ENCODE results near the gene ZNF653. TPM values are rescaled to one million over a fixed set of nuclear protein-coding genes. Genes with fewer than 3 reads are reported as not detected.

The ZNF653 gene
- total RNA-seq, 1 donor from 2014 or later = 7.7 TPM

DNA sequence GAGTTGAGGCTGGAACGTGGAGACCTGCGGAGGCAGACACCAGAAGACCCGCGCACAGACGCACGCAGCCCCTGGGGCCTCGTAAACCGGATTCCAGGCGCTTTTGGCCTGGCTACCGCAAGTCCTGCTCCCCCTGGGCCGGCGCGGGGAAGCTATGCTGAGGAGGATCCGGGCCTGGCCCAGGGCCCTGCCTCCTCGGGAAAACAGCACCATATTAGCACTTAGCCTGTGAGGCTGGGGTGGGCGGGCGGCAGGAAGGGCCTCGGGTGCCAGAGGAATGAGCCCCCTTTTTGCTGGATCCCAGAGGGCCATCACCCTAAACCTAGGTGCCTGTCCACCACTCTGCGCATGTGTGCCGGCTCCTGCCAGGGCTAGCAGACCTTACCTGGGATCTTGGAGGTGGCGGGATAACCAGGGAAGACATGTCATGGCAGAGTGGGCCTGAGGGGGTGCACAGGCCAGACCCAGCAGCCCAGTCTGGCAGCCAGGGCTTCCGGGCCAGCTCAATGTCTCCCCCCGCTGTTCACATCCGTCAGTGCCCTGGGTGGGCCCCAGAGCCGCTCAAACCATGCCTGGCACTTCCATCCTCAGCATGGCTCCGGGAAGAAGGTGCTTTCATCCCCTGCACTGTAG lies 46.1 kb upstream of the ZNF653 start:
- H3K4me1 Mint-ChIP-seq (ENCODE audit: unreplicated experiment) = peaks cover 2% of the 10 kb centered on the region
- TF ChIP-seq, protein P1, sequence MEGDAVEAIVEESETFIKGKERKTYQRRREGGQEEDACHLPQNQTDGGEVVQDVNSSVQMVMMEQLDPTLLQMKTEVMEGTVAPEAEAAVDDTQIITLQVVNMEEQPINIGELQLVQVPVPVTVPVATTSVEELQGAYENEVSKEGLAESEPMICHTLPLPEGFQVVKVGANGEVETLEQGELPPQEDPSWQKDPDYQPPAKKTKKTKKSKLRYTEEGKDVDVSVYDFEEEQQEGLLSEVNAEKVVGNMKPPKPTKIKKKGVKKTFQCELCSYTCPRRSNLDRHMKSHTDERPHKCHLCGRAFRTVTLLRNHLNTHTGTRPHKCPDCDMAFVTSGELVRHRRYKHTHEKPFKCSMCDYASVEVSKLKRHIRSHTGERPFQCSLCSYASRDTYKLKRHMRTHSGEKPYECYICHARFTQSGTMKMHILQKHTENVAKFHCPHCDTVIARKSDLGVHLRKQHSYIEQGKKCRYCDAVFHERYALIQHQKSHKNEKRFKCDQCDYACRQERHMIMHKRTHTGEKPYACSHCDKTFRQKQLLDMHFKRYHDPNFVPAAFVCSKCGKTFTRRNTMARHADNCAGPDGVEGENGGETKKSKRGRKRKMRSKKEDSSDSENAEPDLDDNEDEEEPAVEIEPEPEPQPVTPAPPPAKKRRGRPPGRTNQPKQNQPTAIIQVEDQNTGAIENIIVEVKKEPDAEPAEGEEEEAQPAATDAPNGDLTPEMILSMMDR (IDR thresholded peaks at IDR 0.05; ENCODE audit: unreplicated experiment) = peak; percentile 19
- H3K4me3 Mint-ChIP-seq (ENCODE audit: unreplicated experiment) = no peak overlapping the region
- DNase-seq (ENCODE audit: low spot score) = peak; percentile 44
- H3K27ac Mint-ChIP-seq (ENCODE audit: unreplicated experiment) = no peak overlapping the region
- peaks cover 13% of the 10 kb centered on the region for H3K36me3 Mint-ChIP-seq (ENCODE audit: low read depth, unreplicated experiment)
- no peaks in the 10 kb centered on the region for H3K9me3 Mint-ChIP-seq (ENCODE audit: unreplicated experiment)
- H3K27me3 Mint-ChIP-seq (ENCODE audit: unreplicated experiment) = peaks cover 3% of the 10 kb centered on the region

DNA sequence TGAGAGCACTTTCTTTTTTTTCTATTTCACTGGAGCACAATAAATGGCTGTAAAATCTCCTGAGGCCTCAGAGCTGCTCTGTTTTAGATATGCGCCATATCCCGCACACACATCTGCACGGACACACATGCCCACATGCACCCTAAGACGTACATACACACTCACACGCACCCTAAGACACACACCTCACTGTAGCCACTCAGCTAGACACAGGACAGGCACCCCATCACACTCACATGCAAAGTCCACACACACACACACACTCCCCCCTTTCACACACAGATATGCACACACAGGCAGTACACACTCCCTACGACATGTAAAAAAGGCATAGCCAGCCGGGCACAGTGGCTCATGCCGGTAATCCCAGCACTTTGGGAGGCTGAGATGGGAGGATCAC lies 44.6 kb upstream of the ZNF653 start:
- Mint-ChIP-seq H3K36me3 (ENCODE audit: low read depth, unreplicated experiment) (peaks cover 7% of the 10 kb centered on the region), H3K9me3 (ENCODE audit: unreplicated experiment) (no peaks in the 10 kb centered on the region), H3K4me3 (ENCODE audit: unreplicated experiment) (peak overlapping the region; percentile 63), H3K27ac (ENCODE audit: unreplicated experiment) (no peak overlapping the region), H3K27me3 (ENCODE audit: unreplicated experiment) (no peaks in the 10 kb centered on the region), H3K4me1 (ENCODE audit: unreplicated experiment) (no peaks in the 10 kb centered on the region)
- TF ChIP-seq, protein P1 (IDR thresholded peaks at IDR 0.05; ENCODE audit: unreplicated experiment) = no peak
- no peak for DNase-seq (ENCODE audit: low spot score)

DNA sequence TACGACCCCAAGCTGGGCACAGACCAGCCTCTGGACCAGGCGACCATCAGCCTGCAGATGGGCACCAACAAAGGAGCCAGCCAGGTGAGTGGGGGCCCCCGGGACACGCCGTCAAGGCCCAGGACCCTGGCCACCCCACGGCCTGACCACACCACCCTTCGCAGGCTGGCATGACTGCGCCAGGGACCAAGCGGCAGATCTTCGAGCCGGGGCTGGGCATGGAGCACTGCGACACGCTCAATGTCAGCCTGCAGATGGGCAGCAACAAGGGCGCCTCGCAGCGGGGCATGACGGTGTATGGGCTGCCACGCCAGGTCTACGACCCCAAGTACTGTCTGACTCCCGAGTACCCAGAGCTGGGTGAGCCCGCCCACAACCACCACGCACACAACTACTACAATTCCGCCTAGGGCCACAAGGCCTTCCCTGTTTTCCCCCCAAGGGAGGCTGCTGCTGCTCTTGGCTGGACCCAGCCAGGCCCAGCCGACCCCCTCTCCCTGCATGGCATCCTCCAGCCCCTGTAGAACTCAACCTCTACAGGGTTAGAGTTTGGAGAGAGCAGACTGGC lies 43.8 kb upstream of the ZNF653 start:
- no peaks in the 10 kb centered on the region for H3K9me3 Mint-ChIP-seq (ENCODE audit: unreplicated experiment)
- peaks cover 6% of the 10 kb centered on the region for H3K36me3 Mint-ChIP-seq (ENCODE audit: low read depth, unreplicated experiment)
- TF ChIP-seq, protein P1 (IDR thresholded peaks at IDR 0.05; ENCODE audit: unreplicated experiment) = no peak
- H3K27ac Mint-ChIP-seq (ENCODE audit: unreplicated experiment) = no peak overlapping the region
- H3K27me3 Mint-ChIP-seq (ENCODE audit: unreplicated experiment) = no peaks in the 10 kb centered on the region
- DNase-seq (ENCODE audit: low spot score) = no peak
- no peak overlapping the region for H3K4me3 Mint-ChIP-seq (ENCODE audit: unreplicated experiment)
- H3K4me1 Mint-ChIP-seq (ENCODE audit: unreplicated experiment) = no peaks in the 10 kb centered on the region

DNA sequence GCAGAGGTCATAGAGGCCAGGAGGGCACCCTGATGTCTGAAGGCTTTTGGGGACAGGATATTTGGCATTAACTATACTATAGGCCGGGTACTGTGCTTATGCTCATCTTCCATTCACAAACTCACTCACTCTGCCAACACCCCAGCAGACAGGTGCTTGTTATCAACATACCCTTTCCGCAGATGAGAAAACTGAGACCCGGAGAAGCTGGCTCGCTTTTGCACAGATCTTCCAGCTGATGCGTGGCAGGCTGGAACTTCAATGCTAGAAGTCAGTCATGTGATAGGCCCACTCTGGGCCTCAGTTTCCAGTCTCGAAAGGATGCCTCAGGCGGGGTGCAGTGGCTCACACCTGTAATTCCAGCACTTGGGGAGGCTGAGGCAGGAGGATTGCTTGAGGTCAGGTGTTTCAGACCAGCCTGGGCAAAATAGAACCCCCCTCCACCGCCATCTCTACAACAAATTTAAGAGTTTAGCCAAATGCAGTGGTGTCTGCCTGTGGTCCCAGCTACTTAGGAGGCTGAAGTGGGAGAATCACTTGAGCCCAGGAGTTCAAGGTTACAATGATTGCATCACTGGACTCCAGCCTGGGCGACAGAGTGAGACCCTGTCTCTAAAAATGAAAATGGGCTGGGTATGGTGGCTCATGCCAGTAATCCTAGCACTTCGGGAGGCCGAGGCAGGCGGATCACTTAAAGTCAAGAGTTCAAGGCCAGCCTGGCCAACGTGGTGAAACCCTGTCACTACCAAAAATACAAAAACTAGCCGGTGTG lies 42.5 kb upstream of the ZNF653 start:
- Mint-ChIP-seq H3K9me3 (ENCODE audit: unreplicated experiment) (no peaks in the 10 kb centered on the region), H3K27me3 (ENCODE audit: unreplicated experiment) (no peaks in the 10 kb centered on the region), H3K4me1 (ENCODE audit: unreplicated experiment) (no peaks in the 10 kb centered on the region), H3K36me3 (ENCODE audit: low read depth, unreplicated experiment) (peaks cover 6% of the 10 kb centered on the region), H3K4me3 (ENCODE audit: unreplicated experiment) (no peak overlapping the region), H3K27ac (ENCODE audit: unreplicated experiment) (no peak overlapping the region)
- no peak for DNase-seq (ENCODE audit: low spot score)
- TF ChIP-seq, protein P1 (IDR thresholded peaks at IDR 0.05; ENCODE audit: unreplicated experiment) = no peak

DNA sequence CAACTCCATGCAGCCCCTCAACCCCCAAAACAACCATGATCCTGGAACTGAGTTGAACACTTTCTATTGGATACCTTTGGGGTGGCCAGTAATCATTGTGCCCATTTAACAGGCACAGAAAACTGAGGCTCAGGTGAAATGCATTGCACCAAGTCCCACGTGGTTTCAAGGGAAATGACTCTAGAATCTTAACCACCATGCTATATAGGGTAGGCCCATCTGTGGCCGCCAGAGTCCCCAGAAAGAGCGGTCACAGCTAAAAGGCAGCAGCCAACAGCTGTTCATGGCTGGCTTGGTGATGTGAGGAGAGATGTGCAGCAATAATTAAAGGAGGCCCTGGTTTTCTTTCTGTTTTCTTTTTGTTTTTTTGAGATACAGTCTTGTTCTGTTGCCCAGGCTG lies 35.6 kb upstream of the ZNF653 start:
- H3K4me3 Mint-ChIP-seq (ENCODE audit: unreplicated experiment) = no peak overlapping the region
- TF ChIP-seq, protein P1 (IDR thresholded peaks at IDR 0.05; ENCODE audit: unreplicated experiment) = no peak
- no peak for DNase-seq (ENCODE audit: low spot score)
- no peaks in the 10 kb centered on the region for H3K4me1 Mint-ChIP-seq (ENCODE audit: unreplicated experiment)
- H3K27me3 Mint-ChIP-seq (ENCODE audit: unreplicated experiment) = peaks cover 9% of the 10 kb centered on the region
- no peaks in the 10 kb centered on the region for H3K36me3 Mint-ChIP-seq (ENCODE audit: low read depth, unreplicated experiment)
- no peak overlapping the region for H3K27ac Mint-ChIP-seq (ENCODE audit: unreplicated experiment)
- no peaks in the 10 kb centered on the region for H3K9me3 Mint-ChIP-seq (ENCODE audit: unreplicated experiment)

Measured in endothelial cell (in vitro differentiated cells).